Prostate gland (tissue), 2 donors: Measurements from ENCODE around the gene PTPRD. TPM values are rescaled to one million over a fixed set of nuclear protein-coding genes. Genes with fewer than 3 reads are reported as not detected.

Experiments used
- DNase-seq: peaks from one replicate; pipeline ENCODE4 v3.0.0-alpha.2; 2019; ENCODE audit warnings: low spot score
- H3K27ac ChIP-seq, 2 donors: fragments of 200-600 bp; sonication (generic); 2 replicates each; pipeline ENCODE4 v1.5.1; 2017 to 2019
- H3K27me3 ChIP-seq: fragments of 200-600 bp; sonication (generic); replicated peaks from 2 replicates; pipeline ENCODE4 v1.5.1; 2019; ENCODE audit not compliant: insufficient read depth
- H3K36me3 ChIP-seq, 2 donors: fragments of 200-600 bp; sonication (generic); 1 replicate in 1 of 2; 2 replicates in 1 of 2; pipeline versions ENCODE4 v1.5.1 to v1.8.1; 2017 to 2019
- H3K4me1 ChIP-seq: fragments of 200-600 bp; sonication (generic); replicated peaks from 2 replicates; pipeline ENCODE4 v1.5.1; 2019
- H3K4me3 ChIP-seq, 2 donors: fragments of 200-600 bp; sonication (generic); 2 replicates each; pipeline ENCODE4 v1.5.1; 2017 to 2019
- H3K9me3 ChIP-seq: fragments of 200-600 bp; sonication (generic); 2 replicates; pipeline ENCODE4 v1.5.1; 2017
- POLR2A ChIP-seq: fragments of 450-650 bp; IDR thresholded peaks from one replicate; pipeline ENCODE4 v1.6.1; 2016; ENCODE audit warnings: antibody characterized with exemption, mild to moderate bottlenecking
- POLR2AphosphoS5 ChIP-seq: sonication (generic); formaldehyde crosslinking; IDR thresholded peaks from one replicate; pipeline ENCODE4 v1.6.1; 2017; ENCODE audit warnings: antibody characterized with exemption
- WGBS: methylation state at CpG from one replicate; pipeline ENCODE4 v1.1.5; 2018; 5-methylcytosine and 5-hydroxymethylcytosine counted together
- intact Hi-C: fragments of 100-400 bp; cut with DNase I; formaldehyde crosslinking; loops from one replicate; pipeline ENCODE4 v1.14.2; 2022
- total RNA-seq, 2 donors: library from RNA; depleted of rRNA; stranded (reverse); fragments of >200 nt; gene quantifications; one replicate each; pipeline ENCODE4 v1.1.0, GENCODE V29; 2016
- TF ChIP-seq, protein P1 (sequence below), 4 experiments: fragments of 200-600 bp in 2 of 4; fragments of 450-650 bp in 2 of 4; sonication (generic) in 2 of 4; IDR thresholded peaks; 1 replicate in 3 of 4; 2 replicates in 1 of 4; pipeline ENCODE4 v1.5.1; 2016 to 2019; ENCODE audit warnings: antibody characterized with exemption in 4 of 4, mild to moderate bottlenecking in 2 of 4, moderate library complexity in 2 of 4

The PTPRD gene
- total RNA-seq, 2 donors from 2014 or later: 5.8 to 23.1 TPM

DNA sequence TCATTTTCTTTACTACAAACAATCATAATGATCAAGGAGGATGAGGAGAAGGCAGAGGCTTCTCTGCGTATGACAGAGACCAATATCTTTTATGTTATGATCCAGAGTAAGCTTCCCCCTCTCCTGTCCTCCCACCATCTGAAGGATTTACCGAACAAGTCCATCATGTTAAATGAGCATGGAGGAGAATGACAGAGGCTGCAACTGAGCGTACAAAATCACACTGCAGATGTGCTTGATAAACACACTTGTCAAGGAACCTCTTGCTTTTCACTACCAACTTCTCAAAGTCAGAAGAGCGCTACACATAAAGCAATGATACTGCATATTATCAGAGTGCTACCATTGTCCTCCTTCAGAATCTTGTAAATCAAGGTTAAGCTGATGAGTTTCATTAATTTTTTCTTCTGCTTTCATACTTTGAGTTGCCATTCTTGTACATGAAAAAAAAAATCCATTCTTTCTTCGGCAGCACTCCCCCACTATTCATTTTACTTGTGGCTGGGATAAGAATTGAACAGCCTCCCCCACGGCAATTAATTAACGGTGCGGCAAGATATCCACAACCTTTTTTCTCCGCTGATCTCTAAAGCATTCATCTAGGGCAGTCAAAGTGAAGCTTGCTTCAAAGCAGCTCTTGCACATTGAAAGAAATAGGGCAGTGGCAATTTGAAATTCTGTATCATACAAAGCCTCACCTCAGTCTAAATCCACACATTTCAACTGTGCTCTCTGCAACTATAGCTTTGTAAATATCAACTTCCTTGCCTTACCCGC, 2139.4 kb downstream of the PTPRD start:
- no peak for DNase-seq
- Histone ChIP-seq H3K4me3 (no peak overlapping the region), H3K27ac (no peak overlapping the region), H3K4me1 (no peaks in the 10 kb centered on the region), H3K27me3 (no peaks in the 10 kb centered on the region), H3K9me3 (no peaks in the 10 kb centered on the region), H3K36me3 (no peaks in the 10 kb centered on the region)
- no peak for TF ChIP-seq POLR2A
- TF ChIP-seq POLR2AphosphoS5: no peak
- TF ChIP-seq, protein P1, sequence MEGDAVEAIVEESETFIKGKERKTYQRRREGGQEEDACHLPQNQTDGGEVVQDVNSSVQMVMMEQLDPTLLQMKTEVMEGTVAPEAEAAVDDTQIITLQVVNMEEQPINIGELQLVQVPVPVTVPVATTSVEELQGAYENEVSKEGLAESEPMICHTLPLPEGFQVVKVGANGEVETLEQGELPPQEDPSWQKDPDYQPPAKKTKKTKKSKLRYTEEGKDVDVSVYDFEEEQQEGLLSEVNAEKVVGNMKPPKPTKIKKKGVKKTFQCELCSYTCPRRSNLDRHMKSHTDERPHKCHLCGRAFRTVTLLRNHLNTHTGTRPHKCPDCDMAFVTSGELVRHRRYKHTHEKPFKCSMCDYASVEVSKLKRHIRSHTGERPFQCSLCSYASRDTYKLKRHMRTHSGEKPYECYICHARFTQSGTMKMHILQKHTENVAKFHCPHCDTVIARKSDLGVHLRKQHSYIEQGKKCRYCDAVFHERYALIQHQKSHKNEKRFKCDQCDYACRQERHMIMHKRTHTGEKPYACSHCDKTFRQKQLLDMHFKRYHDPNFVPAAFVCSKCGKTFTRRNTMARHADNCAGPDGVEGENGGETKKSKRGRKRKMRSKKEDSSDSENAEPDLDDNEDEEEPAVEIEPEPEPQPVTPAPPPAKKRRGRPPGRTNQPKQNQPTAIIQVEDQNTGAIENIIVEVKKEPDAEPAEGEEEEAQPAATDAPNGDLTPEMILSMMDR (IDR thresholded peaks at IDR 0.05): no peak
- intact Hi-C loops: no loop called here
- 94% methylated on average over 10 of the region's 10 CpGs for WGBS

DNA sequence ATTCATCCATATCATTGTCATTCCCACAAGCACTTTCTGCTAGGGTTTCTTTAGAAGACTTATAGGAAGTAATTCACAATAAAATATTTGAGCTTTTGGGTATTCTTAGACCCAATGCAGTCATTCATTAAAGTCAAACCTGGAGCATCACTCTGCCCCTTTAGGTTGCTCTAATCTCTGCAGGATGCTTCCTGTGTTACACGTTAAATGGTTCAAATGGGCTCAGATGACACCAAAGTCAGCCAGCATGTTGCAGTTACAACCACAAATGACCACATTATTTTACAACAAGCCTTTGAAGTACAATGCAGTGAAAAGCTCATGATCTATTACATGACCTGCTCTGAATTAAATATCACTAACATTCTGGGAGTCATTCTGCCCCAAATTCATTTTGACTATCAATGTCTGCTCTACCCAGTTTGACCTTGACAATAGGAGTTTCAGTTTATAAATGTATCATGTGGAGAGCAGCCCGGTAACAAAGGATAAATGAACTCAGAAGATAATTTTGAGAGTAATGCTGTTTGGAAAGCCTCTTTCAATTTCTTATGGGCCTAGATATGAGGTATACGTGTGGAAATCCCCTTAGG, 2144.7 kb downstream of the PTPRD start:
- H3K27me3 ChIP-seq: no peaks in the 10 kb centered on the region
- H3K4me3 ChIP-seq: no peak overlapping the region
- H3K36me3 ChIP-seq: no peaks in the 10 kb centered on the region
- intact Hi-C loops: no loop called here
- TF ChIP-seq, protein P1 (IDR thresholded peaks at IDR 0.05): no peak
- TF ChIP-seq POLR2AphosphoS5 (no peak), POLR2A (no peak)
- H3K4me1 ChIP-seq: no peaks in the 10 kb centered on the region
- DNase-seq: no peak
- WGBS: 78% methylated on average over 3 of the region's 3 CpGs
- H3K27ac ChIP-seq: no peak overlapping the region
- no peaks in the 10 kb centered on the region for H3K9me3 ChIP-seq

DNA sequence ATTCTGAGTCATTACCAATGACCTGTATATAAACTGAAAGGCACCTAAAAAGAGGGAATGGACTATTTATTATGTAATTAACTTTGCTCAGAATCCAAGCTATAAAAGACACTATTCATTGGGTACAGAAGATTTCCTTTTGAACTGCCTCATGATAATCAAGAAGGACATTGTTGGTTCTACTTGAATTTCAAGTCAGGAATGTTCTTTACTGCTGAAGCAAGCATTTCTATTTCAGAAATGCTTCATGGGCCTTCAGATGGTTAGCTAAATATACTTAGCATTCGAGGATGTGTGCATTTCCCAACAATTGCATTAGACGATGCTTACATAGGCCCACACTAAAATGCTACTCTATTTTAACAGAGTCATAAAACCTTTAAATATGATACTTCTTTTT, 2155.0 kb downstream of the PTPRD start:
- Histone ChIP-seq H3K27ac (no peak overlapping the region), H3K9me3 (no peaks in the 10 kb centered on the region), H3K4me3 (no peak overlapping the region), H3K27me3 (no peaks in the 10 kb centered on the region), H3K4me1 (no peaks in the 10 kb centered on the region), H3K36me3 (no peaks in the 10 kb centered on the region)
- TF ChIP-seq POLR2A (no peak), POLR2AphosphoS5 (no peak)
- TF ChIP-seq, protein P1 (IDR thresholded peaks at IDR 0.05): no peak
- intact Hi-C loops: no loop called here
- no peak for DNase-seq
- WGBS: 43% methylated on average over 2 of the region's 2 CpGs

DNA sequence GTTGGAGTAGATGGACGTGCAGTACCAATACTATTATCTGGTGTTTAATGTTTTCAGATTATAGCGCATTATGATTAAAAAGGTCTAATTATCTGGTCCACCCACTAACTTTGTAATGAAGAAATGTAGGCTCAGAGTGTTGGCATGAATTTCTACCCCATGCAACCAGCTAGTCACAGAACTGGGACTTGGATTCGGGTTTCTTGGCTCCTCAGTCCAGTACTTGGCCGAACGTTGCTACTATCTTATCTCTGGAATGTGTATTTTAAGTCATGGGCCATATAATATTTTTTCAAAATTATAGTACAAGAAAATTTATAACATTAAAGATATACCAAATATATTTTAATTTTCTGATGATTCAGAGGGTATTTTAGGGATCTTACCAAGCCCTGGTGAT, 2155.7 kb downstream of the PTPRD start:
- no peaks in the 10 kb centered on the region for H3K9me3 ChIP-seq
- TF ChIP-seq, protein P1 (IDR thresholded peaks at IDR 0.05): no peak
- TF ChIP-seq POLR2A: no peak
- TF ChIP-seq POLR2AphosphoS5: no peak
- intact Hi-C loops: no loop called here
- H3K4me1 ChIP-seq: no peaks in the 10 kb centered on the region
- no peak overlapping the region for H3K27ac ChIP-seq
- WGBS: 78% methylated on average over 5 of the region's 5 CpGs
- no peaks in the 10 kb centered on the region for H3K27me3 ChIP-seq
- no peak overlapping the region for H3K4me3 ChIP-seq
- no peak for DNase-seq
- no peaks in the 10 kb centered on the region for H3K36me3 ChIP-seq

DNA sequence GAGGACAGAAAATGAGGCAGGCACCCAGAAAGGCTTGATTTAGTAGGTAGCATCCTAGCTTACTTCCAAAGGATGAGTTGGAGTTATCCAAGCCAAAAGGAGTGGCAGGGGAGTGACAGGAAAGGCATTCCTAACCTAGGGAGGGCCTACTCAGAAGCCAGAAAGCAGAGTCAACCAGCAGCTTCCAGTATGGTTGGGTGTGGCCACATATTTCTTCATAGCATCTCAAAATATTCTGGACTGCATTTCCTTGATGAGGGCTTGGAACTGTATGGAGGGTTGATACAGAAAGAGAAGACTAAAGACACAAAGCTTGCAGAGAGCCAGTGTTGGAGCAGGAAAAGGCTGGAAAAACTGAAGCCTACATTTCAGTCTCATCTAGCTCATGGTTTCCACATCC, 2156.5 kb downstream of the PTPRD start:
- H3K4me1 ChIP-seq: no peaks in the 10 kb centered on the region
- H3K36me3 ChIP-seq: no peaks in the 10 kb centered on the region
- TF ChIP-seq, protein P1 (IDR thresholded peaks at IDR 0.05): no peak
- TF ChIP-seq POLR2AphosphoS5: no peak
- no peak for TF ChIP-seq POLR2A
- H3K27me3 ChIP-seq: no peaks in the 10 kb centered on the region
- no peak overlapping the region for H3K4me3 ChIP-seq
- intact Hi-C loops: no loop called here
- H3K9me3 ChIP-seq: no peaks in the 10 kb centered on the region
- H3K27ac ChIP-seq: no peak overlapping the region
- DNase-seq: no peak
